SK-N-SH (cell line): ENCODE measurements around the gene FMN1. TPM values are rescaled to one million over a fixed set of nuclear protein-coding genes. Genes with fewer than 3 reads are reported as not detected.
A peak's percentile ranks its signal among the peaks of the same experiment; 100 is the strongest.

ENCODE experiments used
- CTCF ChIA-PET: fragments of 300-600, 350-600 bp; formaldehyde crosslinking; extraction: SDS; loops from one replicate; lab custom pipeline; 2021; lab: Yijun Ruan, JAX
- POLR2A ChIA-PET: fragments of 350-600 bp; sonication (Branson Sonifier 250); formaldehyde crosslinking; extraction: SDS; loops from one replicate; lab custom pipeline; 2020; ENCODE audit warnings: antibody characterized with exemption, inconsistent platforms; lab: Yijun Ruan, JAX
- DNase-seq: peaks from one replicate; pipeline ENCODE4 v3.0.0; 2012
- H2AFZ ChIP-seq: fragments of 200-600 bp; sonication (generic); 2 replicates; pipeline ENCODE4 v1.8.1; 2016; ENCODE audit warnings: antibody characterized with exemption, mild to moderate bottlenecking, low read depth
- H3F3A ChIP-seq: fragments of 200-600 bp; sonication (generic); replicated peaks from 2 replicates; pipeline ENCODE3; 2016; ENCODE audit warnings: antibody characterized with exemption, mild to moderate bottlenecking; ENCODE audit not compliant: insufficient read depth
- H3K27ac ChIP-seq, 2 experiments: fragments of 200-500 bp in 1 of 2; fragments of 200-600 bp in 1 of 2; sonication (Bioruptor generic) in 1 of 2; sonication (generic), shearing (Covaris generic) in 1 of 2; 2 replicates each; pipeline versions ENCODE4 v1.5.1 to v1.6.1; 2014 to 2016; ENCODE audit warnings: low read depth in 2 of 2, inconsistent platforms in 1 of 2, low read length in 1 of 2, mild to moderate bottlenecking in 1 of 2, mixed read lengths in 1 of 2
- H3K27me3 ChIP-seq: fragments of 200-600 bp; sonication (generic), shearing (Covaris generic); 2 replicates; pipeline ENCODE4 v1.6.1; 2016; ENCODE audit warnings: mixed run types; ENCODE audit not compliant: insufficient read depth
- H3K36me3 ChIP-seq, 2 experiments: fragments of 200-500 bp in 1 of 2; fragments of 200-600 bp in 1 of 2; sonication (Bioruptor generic) in 1 of 2; sonication (generic) in 1 of 2; replicated peaks in 1 of 2; 2 replicates each; pipeline versions ENCODE3 to v1.5.1; 2014 to 2016; ENCODE audit warnings: low read length in 1 of 2, mild to moderate bottlenecking in 1 of 2; ENCODE audit not compliant: insufficient read depth in 2 of 2, control insufficient read depth in 1 of 2
- H3K4me1 ChIP-seq, 2 experiments: fragments of 200-500 bp in 1 of 2; fragments of 200-600 bp in 1 of 2; sonication (Bioruptor generic) in 1 of 2; sonication (generic), shearing (Covaris generic) in 1 of 2; 2 replicates each; pipeline versions ENCODE4 v1.5.1 to v1.6.1; 2014 to 2016; ENCODE audit warnings: low read depth in 1 of 2, low read length in 1 of 2, mixed run types in 1 of 2; ENCODE audit not compliant: insufficient read depth in 2 of 2, control insufficient read depth in 1 of 2
- H3K4me2 ChIP-seq: fragments of 200-600 bp; sonication (generic), shearing (Covaris generic); 2 replicates; pipeline ENCODE4 v1.6.1; 2017; ENCODE audit warnings: mixed run types
- H3K4me3 ChIP-seq, 2 experiments: fragments of 200-500 bp in 1 of 2; fragments of 200-600 bp in 1 of 2; sonication (Bioruptor generic) in 1 of 2; sonication (generic), shearing (Covaris generic) in 1 of 2; 2 replicates each; pipeline versions ENCODE4 v1.5.1 to v1.8.1; 2014 to 2016; ENCODE audit warnings: low read depth in 2 of 2, inconsistent platforms in 1 of 2, low read length in 1 of 2, mild to moderate bottlenecking in 1 of 2, mixed read lengths in 1 of 2, moderate library complexity in 1 of 2
- H3K79me2 ChIP-seq: fragments of 200-600 bp; sonication (generic); 2 replicates; pipeline ENCODE4 v1.8.1; 2017; ENCODE audit warnings: mild to moderate bottlenecking; ENCODE audit not compliant: insufficient read depth
- H3K9ac ChIP-seq: fragments of 200-600 bp; sonication (generic); 2 replicates; pipeline ENCODE4 v1.6.1; 2017; ENCODE audit warnings: mixed run types
- H3K9me2 ChIP-seq: fragments of 200-600 bp; sonication (generic); 2 replicates; pipeline ENCODE4 v1.6.1; 2017; ENCODE audit warnings: mixed run types
- H3K9me3 ChIP-seq: fragments of 200-600 bp; sonication (generic); 2 replicates; pipeline ENCODE4 v1.6.1; 2017; ENCODE audit warnings: mixed run types, mild to moderate bottlenecking, moderate library complexity
- H4K20me1 ChIP-seq: fragments of 200-600 bp; sonication (generic); 2 replicates; pipeline ENCODE4 v1.6.1; 2017; ENCODE audit warnings: mild to moderate bottlenecking, mixed run types; ENCODE audit not compliant: insufficient read depth
- EP300 ChIP-seq, 2 experiments: IDR thresholded peaks; 2 replicates each; pipeline versions ENCODE4 v1.4.0 to v1.6.1; 2012; ENCODE audit warnings: borderline replicate concordance in 1 of 2, low read depth in 1 of 2, low read length in 1 of 2
- FOSL2 ChIP-seq: IDR thresholded peaks from 2 replicates; pipeline ENCODE4 v1.4.0; 2012; ENCODE audit warnings: low read depth, mild to moderate bottlenecking, moderate library complexity, borderline replicate concordance
- GABPA ChIP-seq: IDR thresholded peaks from 2 replicates; pipeline ENCODE4 v1.4.0; 2012; ENCODE audit warnings: low read depth, mild to moderate bottlenecking
- JUND ChIP-seq: IDR thresholded peaks from 2 replicates; pipeline ENCODE4 v1.4.0; 2012
- MEF2A ChIP-seq: IDR thresholded peaks from 2 replicates; pipeline ENCODE4 v1.4.0; 2012; ENCODE audit warnings: low read depth, borderline replicate concordance
- MXI1 ChIP-seq: IDR thresholded peaks from 2 replicates; pipeline ENCODE4 v1.6.1; 2012; ENCODE audit warnings: mild to moderate bottlenecking, low read depth, low read length, improper control_type of control experiment
- POLR2AphosphoS5 ChIP-seq: IDR thresholded peaks from 2 replicates; pipeline ENCODE4 v1.6.1; 2012; ENCODE audit warnings: low read depth, low read length
- RCOR1 ChIP-seq: fragments of 150-350 bp; IDR thresholded peaks from 2 replicates; pipeline ENCODE4 v1.6.1; 2017; ENCODE audit warnings: antibody characterized with exemption, low read length
- RXRA ChIP-seq: IDR thresholded peaks from 2 replicates; pipeline ENCODE4 v1.4.0; 2012; ENCODE audit warnings: low read depth, mild to moderate bottlenecking, borderline replicate concordance
- SIN3A ChIP-seq: IDR thresholded peaks from 2 replicates; pipeline ENCODE4 v1.6.1; 2012; ENCODE audit warnings: low read depth, mild to moderate bottlenecking, low read length, moderate library complexity, borderline replicate concordance
- TAF1 ChIP-seq: IDR thresholded peaks from 2 replicates; pipeline ENCODE4 v1.6.1; 2012; ENCODE audit warnings: low read depth, mild to moderate bottlenecking, low read length, moderate library complexity, borderline replicate concordance
- TCF12 ChIP-seq: IDR thresholded peaks from 2 replicates; pipeline ENCODE4 v1.4.0; 2012
- TEAD4 ChIP-seq: IDR thresholded peaks from 2 replicates; pipeline ENCODE4 v1.4.0; 2012; ENCODE audit warnings: mild to moderate bottlenecking, borderline replicate concordance; ENCODE audit not compliant: insufficient read depth
- polyA plus RNA-seq, 3 experiments: library from polyadenylated mRNA; depleted of rRNA; stranded (reverse); fragments of >200 nt; gene quantifications; 2 replicates each; pipeline ENCODE4 v1.2.3, GENCODE V29; 2012
- TF ChIP-seq, protein P1 (sequence below): fragments of 150-350 bp; IDR thresholded peaks from 2 replicates; pipeline ENCODE4 v1.6.1; 2017; ENCODE audit warnings: antibody characterized with exemption, low read length, low read depth, borderline replicate concordance
- TF ChIP-seq, protein P2 (sequence below): fragments of 200-600 bp; sonication (generic); IDR thresholded peaks from 2 replicates; pipeline ENCODE4 v1.6.1; 2017; ENCODE audit warnings: antibody characterized with exemption, mild to moderate bottlenecking, moderate library complexity
- TF ChIP-seq, protein P3 (sequence below): IDR thresholded peaks from 2 replicates; pipeline ENCODE4 v1.6.1; 2012; ENCODE audit warnings: mild to moderate bottlenecking, low read depth, low read length, moderate library complexity
- TF ChIP-seq, protein P4 (sequence below): IDR thresholded peaks from 2 replicates; pipeline ENCODE4 v1.4.0; 2012; ENCODE audit warnings: low read depth, borderline replicate concordance
- TF ChIP-seq, protein P5 (sequence below): IDR thresholded peaks from 2 replicates; pipeline ENCODE4 v1.4.0; 2012; ENCODE audit warnings: low read depth, borderline replicate concordance
- TF ChIP-seq, protein P6 (sequence below): IDR thresholded peaks from 2 replicates; pipeline ENCODE4 v1.4.0; 2012; ENCODE audit warnings: low read depth

The FMN1 gene
- polyA plus RNA-seq, 1 of the 3 experiments (the other 2 are of a cell fraction) = 9.1 TPM

DNA sequence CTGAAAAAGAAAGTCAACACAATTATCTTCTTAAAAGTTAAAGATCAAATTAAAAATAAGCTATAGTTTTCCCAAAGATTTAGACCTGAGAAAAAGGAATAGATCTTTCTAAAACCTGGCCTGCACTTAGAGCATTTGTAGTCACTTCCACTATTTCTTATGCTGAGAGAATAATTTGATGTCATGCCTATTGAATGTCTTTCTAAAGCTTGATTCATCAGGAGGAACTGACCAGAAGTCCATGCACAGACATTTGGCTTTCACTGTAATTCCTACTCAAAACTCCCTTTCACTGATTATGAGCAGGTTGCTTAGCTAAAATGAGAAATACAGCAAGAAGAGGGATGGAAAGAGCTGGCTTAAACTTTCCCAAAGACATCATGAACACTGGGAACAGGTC is 472.4 kb downstream of the FMN1 start:
- Histone ChIP-seq H3K9me3 (no peaks in the 10 kb centered on the region), H3K9me2 (no peaks in the 10 kb centered on the region), H3K79me2 (peaks cover 99% of the 10 kb centered on the region), H3K27ac (peak overlapping the region in 1 of 2 experiments; percentile 69; a peak in 2 of 4 replicates), H3K4me2 (peak overlapping the region; percentile 22; the same call in 1 of the 2 replicates), H3K36me3 (peaks cover 0 to 52% of the 10 kb centered on the region in 2 experiments), H4K20me1 (peaks cover 10% of the 10 kb centered on the region; the same call in 1 of the 2 replicates), H2AFZ (no peak overlapping the region), H3K9ac (no peak overlapping the region; the same call in 1 of the 2 replicates), H3K4me1 (peaks cover 0 to 11% of the 10 kb centered on the region in 2 experiments; a peak in 1 of 4 replicates), H3K4me3 (no peak overlapping the region), H3F3A (peaks cover 60% of the 10 kb centered on the region), H3K27me3 (no peaks in the 10 kb centered on the region)
- DNase-seq = no peak
- TF ChIP-seq, protein P1, sequence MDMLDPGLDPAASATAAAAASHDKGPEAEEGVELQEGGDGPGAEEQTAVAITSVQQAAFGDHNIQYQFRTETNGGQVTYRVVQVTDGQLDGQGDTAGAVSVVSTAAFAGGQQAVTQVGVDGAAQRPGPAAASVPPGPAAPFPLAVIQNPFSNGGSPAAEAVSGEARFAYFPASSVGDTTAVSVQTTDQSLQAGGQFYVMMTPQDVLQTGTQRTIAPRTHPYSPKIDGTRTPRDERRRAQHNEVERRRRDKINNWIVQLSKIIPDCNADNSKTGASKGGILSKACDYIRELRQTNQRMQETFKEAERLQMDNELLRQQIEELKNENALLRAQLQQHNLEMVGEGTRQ = no peak
- TF ChIP-seq MEF2A (no peak), TEAD4 (no peak), SIN3A (no peak), FOSL2 (no peak), TAF1 (no peak), POLR2AphosphoS5 (no peak), GABPA (no peak), EP300 (IDR thresholded peaks at IDR 0.05; ENCODE audit: borderline replicate concordance in 1 of 2, low read depth in 1 of 2, low read length in 1 of 2) (no peak), MXI1 (no peak), RCOR1 (no peak), JUND (no peak), TCF12 (no peak), RXRA (no peak)
- TF ChIP-seq, protein P2, sequence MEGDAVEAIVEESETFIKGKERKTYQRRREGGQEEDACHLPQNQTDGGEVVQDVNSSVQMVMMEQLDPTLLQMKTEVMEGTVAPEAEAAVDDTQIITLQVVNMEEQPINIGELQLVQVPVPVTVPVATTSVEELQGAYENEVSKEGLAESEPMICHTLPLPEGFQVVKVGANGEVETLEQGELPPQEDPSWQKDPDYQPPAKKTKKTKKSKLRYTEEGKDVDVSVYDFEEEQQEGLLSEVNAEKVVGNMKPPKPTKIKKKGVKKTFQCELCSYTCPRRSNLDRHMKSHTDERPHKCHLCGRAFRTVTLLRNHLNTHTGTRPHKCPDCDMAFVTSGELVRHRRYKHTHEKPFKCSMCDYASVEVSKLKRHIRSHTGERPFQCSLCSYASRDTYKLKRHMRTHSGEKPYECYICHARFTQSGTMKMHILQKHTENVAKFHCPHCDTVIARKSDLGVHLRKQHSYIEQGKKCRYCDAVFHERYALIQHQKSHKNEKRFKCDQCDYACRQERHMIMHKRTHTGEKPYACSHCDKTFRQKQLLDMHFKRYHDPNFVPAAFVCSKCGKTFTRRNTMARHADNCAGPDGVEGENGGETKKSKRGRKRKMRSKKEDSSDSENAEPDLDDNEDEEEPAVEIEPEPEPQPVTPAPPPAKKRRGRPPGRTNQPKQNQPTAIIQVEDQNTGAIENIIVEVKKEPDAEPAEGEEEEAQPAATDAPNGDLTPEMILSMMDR = no peak
- TF ChIP-seq, protein P3, sequence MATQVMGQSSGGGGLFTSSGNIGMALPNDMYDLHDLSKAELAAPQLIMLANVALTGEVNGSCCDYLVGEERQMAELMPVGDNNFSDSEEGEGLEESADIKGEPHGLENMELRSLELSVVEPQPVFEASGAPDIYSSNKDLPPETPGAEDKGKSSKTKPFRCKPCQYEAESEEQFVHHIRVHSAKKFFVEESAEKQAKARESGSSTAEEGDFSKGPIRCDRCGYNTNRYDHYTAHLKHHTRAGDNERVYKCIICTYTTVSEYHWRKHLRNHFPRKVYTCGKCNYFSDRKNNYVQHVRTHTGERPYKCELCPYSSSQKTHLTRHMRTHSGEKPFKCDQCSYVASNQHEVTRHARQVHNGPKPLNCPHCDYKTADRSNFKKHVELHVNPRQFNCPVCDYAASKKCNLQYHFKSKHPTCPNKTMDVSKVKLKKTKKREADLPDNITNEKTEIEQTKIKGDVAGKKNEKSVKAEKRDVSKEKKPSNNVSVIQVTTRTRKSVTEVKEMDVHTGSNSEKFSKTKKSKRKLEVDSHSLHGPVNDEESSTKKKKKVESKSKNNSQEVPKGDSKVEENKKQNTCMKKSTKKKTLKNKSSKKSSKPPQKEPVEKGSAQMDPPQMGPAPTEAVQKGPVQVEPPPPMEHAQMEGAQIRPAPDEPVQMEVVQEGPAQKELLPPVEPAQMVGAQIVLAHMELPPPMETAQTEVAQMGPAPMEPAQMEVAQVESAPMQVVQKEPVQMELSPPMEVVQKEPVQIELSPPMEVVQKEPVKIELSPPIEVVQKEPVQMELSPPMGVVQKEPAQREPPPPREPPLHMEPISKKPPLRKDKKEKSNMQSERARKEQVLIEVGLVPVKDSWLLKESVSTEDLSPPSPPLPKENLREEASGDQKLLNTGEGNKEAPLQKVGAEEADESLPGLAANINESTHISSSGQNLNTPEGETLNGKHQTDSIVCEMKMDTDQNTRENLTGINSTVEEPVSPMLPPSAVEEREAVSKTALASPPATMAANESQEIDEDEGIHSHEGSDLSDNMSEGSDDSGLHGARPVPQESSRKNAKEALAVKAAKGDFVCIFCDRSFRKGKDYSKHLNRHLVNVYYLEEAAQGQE = no peak
- TF ChIP-seq, protein P4, sequence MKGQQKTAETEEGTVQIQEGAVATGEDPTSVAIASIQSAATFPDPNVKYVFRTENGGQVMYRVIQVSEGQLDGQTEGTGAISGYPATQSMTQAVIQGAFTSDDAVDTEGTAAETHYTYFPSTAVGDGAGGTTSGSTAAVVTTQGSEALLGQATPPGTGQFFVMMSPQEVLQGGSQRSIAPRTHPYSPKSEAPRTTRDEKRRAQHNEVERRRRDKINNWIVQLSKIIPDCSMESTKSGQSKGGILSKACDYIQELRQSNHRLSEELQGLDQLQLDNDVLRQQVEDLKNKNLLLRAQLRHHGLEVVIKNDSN = no peak
- TF ChIP-seq, protein P5, sequence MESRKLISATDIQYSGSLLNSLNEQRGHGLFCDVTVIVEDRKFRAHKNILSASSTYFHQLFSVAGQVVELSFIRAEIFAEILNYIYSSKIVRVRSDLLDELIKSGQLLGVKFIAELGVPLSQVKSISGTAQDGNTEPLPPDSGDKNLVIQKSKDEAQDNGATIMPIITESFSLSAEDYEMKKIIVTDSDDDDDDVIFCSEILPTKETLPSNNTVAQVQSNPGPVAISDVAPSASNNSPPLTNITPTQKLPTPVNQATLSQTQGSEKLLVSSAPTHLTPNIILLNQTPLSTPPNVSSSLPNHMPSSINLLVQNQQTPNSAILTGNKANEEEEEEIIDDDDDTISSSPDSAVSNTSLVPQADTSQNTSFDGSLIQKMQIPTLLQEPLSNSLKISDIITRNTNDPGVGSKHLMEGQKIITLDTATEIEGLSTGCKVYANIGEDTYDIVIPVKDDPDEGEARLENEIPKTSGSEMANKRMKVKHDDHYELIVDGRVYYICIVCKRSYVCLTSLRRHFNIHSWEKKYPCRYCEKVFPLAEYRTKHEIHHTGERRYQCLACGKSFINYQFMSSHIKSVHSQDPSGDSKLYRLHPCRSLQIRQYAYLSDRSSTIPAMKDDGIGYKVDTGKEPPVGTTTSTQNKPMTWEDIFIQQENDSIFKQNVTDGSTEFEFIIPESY = no peak
- TF ChIP-seq, protein P6, sequence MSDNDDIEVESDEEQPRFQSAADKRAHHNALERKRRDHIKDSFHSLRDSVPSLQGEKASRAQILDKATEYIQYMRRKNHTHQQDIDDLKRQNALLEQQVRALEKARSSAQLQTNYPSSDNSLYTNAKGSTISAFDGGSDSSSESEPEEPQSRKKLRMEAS = no peak
- POLR2A ChIA-PET = no interaction called here
- CTCF ChIA-PET = interaction anchor here (0.6 to 1.6 kb wide), 3 partner anchors 59 to 1242 kb away, joined by 3 to 9 read pairs (median 4); no protein-coding TSS in a partner anchor
